ENCODE data around the gene ARHGAP29. TPM values are rescaled to one million over a fixed set of nuclear protein-coding genes. Genes with fewer than 3 reads are reported as not detected.

ARHGAP29 gene
- polyA plus RNA-seq, 1 donor (not counting 4 experiments of a cell fraction or from before 2014, with no cell fraction given) = 79.7 TPM

DNA sequence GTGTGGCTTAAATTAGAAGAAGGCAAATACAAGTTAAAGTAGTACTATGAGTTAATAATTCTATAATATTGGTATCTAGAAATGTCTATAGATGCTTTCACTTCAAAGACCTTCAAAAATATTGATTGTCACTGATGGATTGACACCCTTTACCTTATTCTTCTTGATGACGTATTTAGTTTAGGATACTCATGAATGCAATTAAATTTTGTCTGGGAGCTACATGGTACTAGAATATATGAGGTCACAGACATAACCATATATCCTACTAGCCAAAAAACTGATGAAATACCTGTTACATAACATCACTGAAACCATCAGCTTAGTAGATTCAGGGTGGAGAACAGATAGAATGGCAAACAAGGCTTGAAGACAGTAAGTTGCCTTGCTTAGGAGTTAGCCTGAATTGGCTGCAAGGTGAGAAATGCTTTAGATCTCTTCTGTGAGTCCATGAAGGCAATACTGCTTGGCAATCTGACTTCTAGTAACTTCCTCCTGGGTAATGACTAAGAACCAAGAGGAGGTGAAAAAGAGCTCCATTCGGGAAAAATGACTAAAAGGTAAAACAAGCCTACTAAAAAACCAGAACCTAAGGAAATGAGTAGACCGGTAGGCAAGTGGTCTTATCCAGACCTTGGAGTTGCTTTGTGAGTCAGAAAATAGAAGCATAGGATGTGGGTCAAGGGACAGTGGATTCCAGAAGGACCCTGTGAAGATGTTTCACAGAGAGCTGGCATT lies 16.9 kb upstream of the ARHGAP29 start:
- Histone ChIP-seq H3K4me1 (ENCODE audit: control insufficient read depth, extremely low read depth, insufficient read depth, low read length) (peaks cover 23% of the 10 kb centered on the region), H3K4me2 (ENCODE audit: control insufficient read depth, extremely low read depth, insufficient read depth, low read depth, low read length) (no peak overlapping the region), H3K79me2 (ENCODE audit: control insufficient read depth, insufficient read depth, low read length) (no peaks in the 10 kb centered on the region), H3K27ac (ENCODE audit: control insufficient read depth, insufficient read depth, low read length) (no peak overlapping the region), H3K27me3 (ENCODE audit: control insufficient read depth, extremely low read depth, insufficient read depth, low read length) (no peaks in the 10 kb centered on the region), H4K20me1 (ENCODE audit: control insufficient read depth, extremely low read depth, insufficient read depth, low read length) (no peaks in the 10 kb centered on the region), H3K36me3 (ENCODE audit: control insufficient read depth in 2 of 2, extremely low read depth in 1 of 2, insufficient read depth in 2 of 2, low read length in 2 of 2) (no peaks in the 10 kb centered on the region), H2AFZ (ENCODE audit: control insufficient read depth, low read length) (no peak overlapping the region), H3K4me3 (ENCODE audit: control insufficient read depth in 2 of 3, extremely low read depth in 1 of 3, insufficient read depth in 2 of 3, low read depth in 1 of 3, low read length in 3 of 3) (no peak overlapping the region), H3K9me1 (ENCODE audit: control insufficient read depth, extremely low read depth, insufficient read depth, low read length) (no peaks in the 10 kb centered on the region), H3K9ac (ENCODE audit: control insufficient read depth, extremely low read depth, insufficient read depth, low read length) (no peak overlapping the region), H3K9me3 (ENCODE audit: control insufficient read depth, low read depth, low read length) (no peaks in the 10 kb centered on the region)
- no peak for DNase-seq (ENCODE audit: low read depth, low spot score)
- no peak for TF ChIP-seq EZH2 (IDR thresholded peaks at IDR 0.05; ENCODE audit: low read length)
- TF ChIP-seq, protein P1, sequence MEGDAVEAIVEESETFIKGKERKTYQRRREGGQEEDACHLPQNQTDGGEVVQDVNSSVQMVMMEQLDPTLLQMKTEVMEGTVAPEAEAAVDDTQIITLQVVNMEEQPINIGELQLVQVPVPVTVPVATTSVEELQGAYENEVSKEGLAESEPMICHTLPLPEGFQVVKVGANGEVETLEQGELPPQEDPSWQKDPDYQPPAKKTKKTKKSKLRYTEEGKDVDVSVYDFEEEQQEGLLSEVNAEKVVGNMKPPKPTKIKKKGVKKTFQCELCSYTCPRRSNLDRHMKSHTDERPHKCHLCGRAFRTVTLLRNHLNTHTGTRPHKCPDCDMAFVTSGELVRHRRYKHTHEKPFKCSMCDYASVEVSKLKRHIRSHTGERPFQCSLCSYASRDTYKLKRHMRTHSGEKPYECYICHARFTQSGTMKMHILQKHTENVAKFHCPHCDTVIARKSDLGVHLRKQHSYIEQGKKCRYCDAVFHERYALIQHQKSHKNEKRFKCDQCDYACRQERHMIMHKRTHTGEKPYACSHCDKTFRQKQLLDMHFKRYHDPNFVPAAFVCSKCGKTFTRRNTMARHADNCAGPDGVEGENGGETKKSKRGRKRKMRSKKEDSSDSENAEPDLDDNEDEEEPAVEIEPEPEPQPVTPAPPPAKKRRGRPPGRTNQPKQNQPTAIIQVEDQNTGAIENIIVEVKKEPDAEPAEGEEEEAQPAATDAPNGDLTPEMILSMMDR (optimal IDR thresholded peaks at IDR 0.05 in 1 of 3, IDR thresholded peaks at IDR 0.05 in 1 of 3, conservative IDR thresholded peaks at IDR 0.05 in 1 of 3; ENCODE audit: extremely low read depth in 1 of 3, insufficient read depth in 2 of 3, low read length in 3 of 3) = no peak
- dilution Hi-C loops (cut with MboI; ENCODE audit: extremely low pct_ligation_motif_present, low sequenced_read_pairs) = no loop called here
- FAIRE-seq = peak; percentile 56

DNA sequence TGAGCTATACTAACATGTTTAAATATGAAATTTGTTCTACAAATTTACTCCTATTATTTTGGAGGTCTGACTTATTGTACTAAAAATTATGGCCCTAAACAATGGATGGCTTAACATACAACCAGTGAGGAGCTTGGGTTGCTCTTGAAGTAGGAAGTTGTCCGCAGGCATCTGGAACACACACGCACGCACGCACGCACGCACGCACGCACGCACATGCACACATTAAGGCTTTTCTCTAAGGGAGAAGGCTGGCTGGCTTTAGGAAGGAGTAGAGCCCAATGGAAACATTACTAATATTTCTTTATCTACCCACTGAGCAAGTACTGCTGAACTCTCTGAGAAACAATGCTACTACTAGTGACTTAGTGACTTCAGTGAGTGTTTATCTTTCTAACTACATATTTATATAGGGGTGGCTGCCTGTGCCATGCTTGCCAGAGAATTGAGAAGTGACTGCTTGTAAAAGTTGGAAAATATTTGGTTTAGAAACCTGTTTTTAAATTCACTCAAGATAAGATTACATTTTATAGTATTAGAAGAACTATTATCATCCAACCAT lies 16.2 kb upstream of the ARHGAP29 start:
- Histone ChIP-seq H3K4me1 (ENCODE audit: control insufficient read depth, extremely low read depth, insufficient read depth, low read length) (peaks cover 17% of the 10 kb centered on the region), H3K9me3 (ENCODE audit: control insufficient read depth, low read depth, low read length) (no peaks in the 10 kb centered on the region), H3K9me1 (ENCODE audit: control insufficient read depth, extremely low read depth, insufficient read depth, low read length) (no peaks in the 10 kb centered on the region), H4K20me1 (ENCODE audit: control insufficient read depth, extremely low read depth, insufficient read depth, low read length) (no peaks in the 10 kb centered on the region), H3K4me3 (ENCODE audit: control insufficient read depth in 2 of 3, extremely low read depth in 1 of 3, insufficient read depth in 2 of 3, low read depth in 1 of 3, low read length in 3 of 3) (no peak overlapping the region), H3K27me3 (ENCODE audit: control insufficient read depth, extremely low read depth, insufficient read depth, low read length) (no peaks in the 10 kb centered on the region), H3K27ac (ENCODE audit: control insufficient read depth, insufficient read depth, low read length) (no peak overlapping the region), H3K79me2 (ENCODE audit: control insufficient read depth, insufficient read depth, low read length) (no peaks in the 10 kb centered on the region), H3K4me2 (ENCODE audit: control insufficient read depth, extremely low read depth, insufficient read depth, low read depth, low read length) (no peak overlapping the region), H3K9ac (ENCODE audit: control insufficient read depth, extremely low read depth, insufficient read depth, low read length) (no peak overlapping the region), H2AFZ (ENCODE audit: control insufficient read depth, low read length) (no peak overlapping the region), H3K36me3 (ENCODE audit: control insufficient read depth in 2 of 2, extremely low read depth in 1 of 2, insufficient read depth in 2 of 2, low read length in 2 of 2) (no peaks in the 10 kb centered on the region)
- dilution Hi-C loops (cut with MboI; ENCODE audit: extremely low pct_ligation_motif_present, low sequenced_read_pairs) = no loop called here
- TF ChIP-seq, protein P1 (optimal IDR thresholded peaks at IDR 0.05 in 1 of 3, IDR thresholded peaks at IDR 0.05 in 1 of 3, conservative IDR thresholded peaks at IDR 0.05 in 1 of 3; ENCODE audit: extremely low read depth in 1 of 3, insufficient read depth in 2 of 3, low read length in 3 of 3) = no peak
- no peak for TF ChIP-seq EZH2 (IDR thresholded peaks at IDR 0.05; ENCODE audit: low read length)
- FAIRE-seq = no peak
- DNase-seq (ENCODE audit: low read depth, low spot score) = no peak

All from keratinocyte (primary cell).